Activated CD8-positive, alpha-beta T cell treated with anti-CD3 and anti-CD28 coated beads for 36 hours (primary cell): Measurements from ENCODE around the gene CATSPERZ. TPM values are rescaled to one million over a fixed set of nuclear protein-coding genes. Genes with fewer than 3 reads are reported as not detected.
"Not testable (repeated sequence)": the region's sequence is repeated elsewhere in the genome, so short reads cannot be mapped to it uniquely, and the experiment has no call there.

ENCODE experiments used
- ATAC-seq: fragments of 200-7000 bp; cut with Tn5 transposase; one replicate; pipeline ENCODE4 v1.10.0; 2021; ENCODE audit warnings: mild to moderate bottlenecking, moderate library complexity
- CTCF ChIA-PET: fragments of 350-600 bp; sonication (Branson Sonifier 250); formaldehyde crosslinking; loops from one replicate; lab custom pipeline; 2021; ENCODE audit warnings: antibody characterized with exemption; lab: Charles Lee
- POLR2A ChIA-PET: fragments of 350-600 bp; sonication (Branson Sonifier 250); formaldehyde crosslinking; loops from one replicate; lab custom pipeline; 2021; ENCODE audit warnings: antibody characterized with exemption; lab: Charles Lee
- DNase-seq: peaks from one replicate; pipeline ENCODE4 v3.0.0-alpha.2; 2020
- H3K27ac Mint-ChIP-seq: one replicate; pipeline ENCODE4 v1.8.0; 2021; ENCODE audit warnings: mild to moderate bottlenecking, mixed read lengths
- H3K27me3 Mint-ChIP-seq: one replicate; pipeline ENCODE4 v1.8.0; 2021; ENCODE audit warnings: mixed read lengths
- H3K36me3 Mint-ChIP-seq: one replicate; pipeline ENCODE4 v1.8.0; 2021; ENCODE audit warnings: low read depth, mixed read lengths
- H3K4me1 Mint-ChIP-seq: one replicate; pipeline ENCODE4 v1.8.0; 2021; ENCODE audit warnings: low read depth, mixed read lengths
- H3K4me3 Mint-ChIP-seq: one replicate; pipeline ENCODE4 v1.8.0; 2021; ENCODE audit warnings: mild to moderate bottlenecking, moderate library complexity, mixed read lengths
- H3K9me3 Mint-ChIP-seq: one replicate; pipeline ENCODE4 v1.8.0; 2021; ENCODE audit warnings: mixed read lengths
- intact Hi-C: fragments of 100-400 bp; cut with micrococcal nuclease; formaldehyde crosslinking; loops from one replicate; pipeline ENCODE4 v1.10.0; 2022
- total RNA-seq, 2 experiments: library from RNA; stranded (reverse); gene quantifications; one replicate each; pipeline ENCODE4 v1.2.3, GENCODE V29; 2021
- TF ChIP-seq, protein P1 (sequence below): fragments of 200-600 bp; IDR thresholded peaks from one replicate; pipeline ENCODE4 v1.8.0; 2022; ENCODE audit warnings: antibody characterized with exemption, mild to moderate bottlenecking

Gene CATSPERZ
- total RNA-seq, 2 experiments from 2014 or later, result 0.52 TPM; not detected in 1

- Mint-ChIP-seq H3K4me1 (peaks cover 13% of the 10 kb centered on the region), H3K27me3 (no peaks in the 10 kb centered on the region), H3K9me3 (no peaks in the 10 kb centered on the region), H3K27ac (no peak overlapping the region), H3K4me3 (no peak overlapping the region), H3K36me3 (peaks cover 16% of the 10 kb centered on the region)
- TF ChIP-seq, protein P1, sequence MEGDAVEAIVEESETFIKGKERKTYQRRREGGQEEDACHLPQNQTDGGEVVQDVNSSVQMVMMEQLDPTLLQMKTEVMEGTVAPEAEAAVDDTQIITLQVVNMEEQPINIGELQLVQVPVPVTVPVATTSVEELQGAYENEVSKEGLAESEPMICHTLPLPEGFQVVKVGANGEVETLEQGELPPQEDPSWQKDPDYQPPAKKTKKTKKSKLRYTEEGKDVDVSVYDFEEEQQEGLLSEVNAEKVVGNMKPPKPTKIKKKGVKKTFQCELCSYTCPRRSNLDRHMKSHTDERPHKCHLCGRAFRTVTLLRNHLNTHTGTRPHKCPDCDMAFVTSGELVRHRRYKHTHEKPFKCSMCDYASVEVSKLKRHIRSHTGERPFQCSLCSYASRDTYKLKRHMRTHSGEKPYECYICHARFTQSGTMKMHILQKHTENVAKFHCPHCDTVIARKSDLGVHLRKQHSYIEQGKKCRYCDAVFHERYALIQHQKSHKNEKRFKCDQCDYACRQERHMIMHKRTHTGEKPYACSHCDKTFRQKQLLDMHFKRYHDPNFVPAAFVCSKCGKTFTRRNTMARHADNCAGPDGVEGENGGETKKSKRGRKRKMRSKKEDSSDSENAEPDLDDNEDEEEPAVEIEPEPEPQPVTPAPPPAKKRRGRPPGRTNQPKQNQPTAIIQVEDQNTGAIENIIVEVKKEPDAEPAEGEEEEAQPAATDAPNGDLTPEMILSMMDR, result no peak
- intact Hi-C loops, result no loop called here
- DNase-seq, result no peak
- no peak for ATAC-seq
- ChIA-PET CTCF (interaction anchor here (1.3 to 1.7 kb wide), 2 partner anchors 8 to 22 kb away, joined by 5 to 7 read pairs; no protein-coding TSS in a partner anchor), POLR2A (interaction anchor here (0.7 to 1.1 kb wide), 3 partner anchors 18 to 119 kb away, joined by 3 to 4 read pairs (median 3); partner anchors contain the start of gene FERMT3)
Observed at GRCh38 chr11:64323373-64323772, 23.2 kb downstream of the CATSPERZ start.

DNA sequence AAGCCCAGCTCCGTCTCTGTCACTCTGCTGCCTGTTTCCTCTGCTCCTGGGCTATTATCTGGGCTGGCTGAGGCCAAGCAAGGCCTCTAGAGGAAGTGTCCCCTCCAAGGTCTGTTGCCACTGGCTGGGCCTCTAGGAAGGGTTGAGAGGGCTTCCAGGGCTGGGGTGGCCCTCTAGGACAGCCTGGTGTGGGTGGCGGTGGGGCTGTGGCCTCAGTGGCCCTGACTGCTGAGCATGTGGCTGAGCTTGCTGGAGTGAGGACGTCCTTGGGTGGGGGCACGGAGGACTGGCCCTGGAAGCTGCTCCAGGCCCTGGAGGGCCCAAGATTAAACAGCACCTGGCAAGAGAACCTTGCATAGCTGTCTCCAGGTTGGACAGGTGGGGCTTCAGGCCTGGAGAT lies 23.8 kb downstream of the CATSPERZ start:
- POLR2A ChIA-PET, result interaction anchor here (0.7 to 1.1 kb wide), 3 partner anchors 17 to 119 kb away, joined by 3 to 4 read pairs (median 3); partner anchors contain the start of gene FERMT3
- CTCF ChIA-PET, result interaction anchor here (1.3 to 1.7 kb wide), 2 partner anchors 8 to 23 kb away, joined by 5 to 7 read pairs; no protein-coding TSS in a partner anchor
- intact Hi-C loops, H3K27me3 Mint-ChIP-seq, DNase-seq, H3K27ac Mint-ChIP-seq, H3K9me3 Mint-ChIP-seq, ATAC-seq, H3K4me3 Mint-ChIP-seq: not testable (repeated sequence)
- peaks cover 15% of the 10 kb centered on the region for H3K36me3 Mint-ChIP-seq
- peaks cover 10% of the 10 kb centered on the region for H3K4me1 Mint-ChIP-seq

- DNase-seq (no peak), ATAC-seq (no peak)
- ChIA-PET POLR2A (interaction anchor here (0.7 to 1.1 kb wide), 2 partner anchors 16 to 1471 kb away, joined by 3 read pairs; no protein-coding TSS in a partner anchor), CTCF (interaction anchor here (1.0 to 1.7 kb wide), 2 partner anchors 24 to 125 kb away, joined by 3 to 7 read pairs; no protein-coding TSS in a partner anchor)
- Mint-ChIP-seq H3K4me3 (no peak overlapping the region), H3K27me3 (no peaks in the 10 kb centered on the region), H3K4me1 (peaks cover 6% of the 10 kb centered on the region), H3K9me3 (no peaks in the 10 kb centered on the region), H3K36me3 (peaks cover 13% of the 10 kb centered on the region), H3K27ac (no peak overlapping the region)
- intact Hi-C loops, result no loop called here
- TF ChIP-seq, protein P1, result no peak
Observed at GRCh38 chr11:64324692-64325469, 24.7 kb downstream of the CATSPERZ start.

DNA sequence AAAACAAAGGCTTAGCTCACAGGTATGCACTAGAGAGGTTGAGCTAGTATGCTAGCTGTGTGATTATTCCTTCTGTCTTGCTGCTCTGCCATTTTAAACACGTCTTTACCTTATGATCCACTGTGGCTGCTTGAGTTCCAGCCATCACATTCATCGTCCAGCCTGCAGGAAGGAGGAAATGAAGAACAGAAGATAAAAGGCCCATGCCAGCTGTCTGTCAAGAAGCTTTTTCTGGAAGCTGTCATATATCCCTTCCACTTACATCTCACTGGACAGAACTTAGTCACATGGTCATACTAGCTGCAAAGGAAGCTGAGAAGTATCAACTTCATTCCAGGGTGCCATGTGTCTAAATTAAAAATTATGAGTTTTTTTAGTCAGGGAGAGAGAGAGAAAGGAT lies 27.2 kb downstream of the CATSPERZ start:
- Mint-ChIP-seq H3K27me3 (no peaks in the 10 kb centered on the region), H3K36me3 (no peaks in the 10 kb centered on the region), H3K4me1 (peaks cover 14% of the 10 kb centered on the region), H3K9me3 (no peaks in the 10 kb centered on the region), H3K4me3 (no peak overlapping the region), H3K27ac (no peak overlapping the region)
- ATAC-seq (no peak), DNase-seq (no peak)
- ChIA-PET POLR2A (interaction anchor here (0.8 kb wide), 1 partner anchor 11 kb away, joined by 4 read pairs; no protein-coding TSS in a partner anchor), CTCF (interaction anchor here (0.8 to 1.5 kb wide), 2 partner anchors 9 to 27 kb away, joined by 4 to 5 read pairs; partner anchors contain the start of gene PRDX5)
- intact Hi-C loops, result no loop called here
- TF ChIP-seq, protein P1, result no peak

GRCh38 chr11:64327993-64328392 lies 27.8 kb downstream of the CATSPERZ start:
- no peak for DNase-seq
- Mint-ChIP-seq H3K9me3 (no peaks in the 10 kb centered on the region), H3K4me1 (peaks cover 14% of the 10 kb centered on the region), H3K36me3 (no peaks in the 10 kb centered on the region), H3K27ac (no peak overlapping the region), H3K4me3 (no peak overlapping the region), H3K27me3 (no peaks in the 10 kb centered on the region)
- TF ChIP-seq, protein P1, result no peak
- intact Hi-C loops, result no loop called here
- CTCF ChIA-PET, result interaction anchor here (1.5 kb wide), 1 partner anchor 27 kb away, joined by 4 read pairs; no protein-coding TSS in a partner anchor
- POLR2A ChIA-PET, result interaction anchor here (0.8 kb wide), 1 partner anchor 12 kb away, joined by 4 read pairs; no protein-coding TSS in a partner anchor
- no peak for ATAC-seq
